K562 (cell line): ENCODE measurements around the gene SLC25A10. TPM values are rescaled to one million over a fixed set of nuclear protein-coding genes. Genes with fewer than 3 reads are reported as not detected.

ENCODE experiments used
- ATAC-seq: fragments of 200-7000 bp; cut with Tn5 transposase; 3 replicates; pipeline ENCODE4 v1.9.1; 2020; ENCODE audit warnings: moderate library complexity
- BruUV-seq: library from RNA; stranded (reverse); fragments of 400-500 nt; replicated peaks from 2 replicates; lab custom pipeline; 2021; lab: Mats Ljungman, UMichigan
- CTCF ChIA-PET: fragments of 300-600 bp; formaldehyde crosslinking; extraction: SDS; loops from one replicate; lab custom pipeline; 2021; ENCODE audit warnings: low intra/inter-chr PET ratio; lab: Yijun Ruan, JAX
- POLR2A ChIA-PET: fragments of 300-600, 350-650 bp; sonication (Branson Sonifier 250); formaldehyde crosslinking; extraction: SDS; loops from one replicate; lab custom pipeline; 2021; ENCODE audit warnings: antibody characterized with exemption, inconsistent platforms; lab: Yijun Ruan, JAX
- DNase-seq, 4 experiments: peaks; one replicate each; pipeline versions ENCODE4 v3.0.0 to v3.0.0-alpha.2; 2011 to 2018; ENCODE audit warnings: low spot score in 3 of 4, mixed read lengths in 3 of 4; ENCODE audit errors: extremely low read depth in 1 of 4
- FAIRE-seq: peaks from 2 replicates; lab custom pipeline; 2011; peaks lifted over from hg19 to GRCh38; lab: Jason Lieb, UNC
- H2AFZ ChIP-seq: 2 replicates; pipeline ENCODE4 v1.6.0; 2011; ENCODE audit warnings: low read depth, low read length, control low read depth, inconsistent platforms
- H3K27ac ChIP-seq: fragments of 200-600 bp; 3 replicates; pipeline ENCODE4 v1.8.0; 2011; ENCODE audit warnings: low read depth, mild to moderate bottlenecking, control low read depth, inconsistent platforms, low read length, moderate library complexity, mixed read lengths; ENCODE audit errors: extremely low read depth
- H3K27me3 ChIP-seq, 2 experiments: fragments of 300-600 bp in 1 of 2; 2 replicates in 1 of 2; 3 replicates in 1 of 2; pipeline versions ENCODE4 v1.6.0 to v1.8.0; 2011; ENCODE audit warnings: inconsistent platforms in 2 of 2, low read length in 2 of 2, mild to moderate bottlenecking in 1 of 2, mixed read lengths in 1 of 2, moderate library complexity in 1 of 2; ENCODE audit not compliant: control insufficient read depth in 2 of 2, insufficient read depth in 2 of 2
- H3K36me3 ChIP-seq: fragments of 300-600 bp; 3 replicates; pipeline ENCODE4 v1.8.0; 2011; ENCODE audit warnings: mild to moderate bottlenecking, low read length, inconsistent platforms; ENCODE audit not compliant: control insufficient read depth, insufficient read depth
- H3K4me1 ChIP-seq, 2 experiments: fragments of 200-600 bp in 1 of 2; replicated peaks in 1 of 2; 2 replicates in 1 of 2; 3 replicates in 1 of 2; pipeline versions ENCODE4 v1.5.1 to v1.8.0; 2011; ENCODE audit warnings: inconsistent platforms in 2 of 2, low read length in 2 of 2, mild to moderate bottlenecking in 1 of 2, mixed read lengths in 1 of 2, moderate library complexity in 1 of 2; ENCODE audit not compliant: control insufficient read depth in 2 of 2, insufficient read depth in 2 of 2
- H3K4me2 ChIP-seq: 2 replicates; pipeline ENCODE4 v1.6.1; 2011; ENCODE audit warnings: low read length, control low read depth, inconsistent platforms, mixed read lengths; ENCODE audit not compliant: insufficient read depth
- H3K4me3 ChIP-seq: fragments of 200-600 bp; sonication (generic), shearing (Covaris generic); 2 replicates; pipeline ENCODE4 v1.5.1; 2016; ENCODE audit warnings: control low read depth, inconsistent platforms
- H3K79me2 ChIP-seq: fragments of 200-600 bp; 3 replicates; pipeline ENCODE4 v1.8.0; 2011; ENCODE audit warnings: low read length, inconsistent platforms; ENCODE audit not compliant: control insufficient read depth, insufficient read depth
- H3K9ac ChIP-seq, 2 experiments: 2 replicates each; pipeline versions ENCODE4 v1.6.0 to v1.6.1; 2011; ENCODE audit warnings: low read depth in 2 of 2, low read length in 2 of 2, control low read depth in 1 of 2, inconsistent platforms in 1 of 2, mild to moderate bottlenecking in 1 of 2, mixed read lengths in 1 of 2; ENCODE audit not compliant: insufficient read depth in 1 of 2
- H3K9me1 ChIP-seq: one replicate; pipeline ENCODE4 v1.6.0; 2011; ENCODE audit warnings: inconsistent platforms, mild to moderate bottlenecking, low read length, moderate library complexity; ENCODE audit not compliant: control insufficient read depth, insufficient read depth
- H3K9me3 ChIP-seq: replicated peaks from 2 replicates; pipeline ENCODE4 v1.5.1; 2011; ENCODE audit warnings: low read depth, low read length, inconsistent platforms; ENCODE audit not compliant: control insufficient read depth, insufficient read depth
- H4K20me1 ChIP-seq: replicated peaks from 2 replicates; pipeline ENCODE4 v1.6.1; 2011; ENCODE audit warnings: low read length, inconsistent platforms, mixed read lengths; ENCODE audit not compliant: control insufficient read depth, insufficient read depth
- ARID3A ChIP-seq: IDR thresholded peaks from 2 replicates; pipeline ENCODE4 v1.6.1; 2012; ENCODE audit warnings: low read depth, low read length, improper control_type of control experiment, borderline replicate concordance
- ATF1 ChIP-seq, 2 experiments: fragments of 450-650 bp in 1 of 2; IDR thresholded peaks; 2 replicates each; pipeline ENCODE4 v1.6.1; 2016; ENCODE audit warnings: missing compliant biosample characterization in 1 of 2, missing genetic modification characterization in 1 of 2
- CREBBP ChIP-seq: IDR thresholded peaks from one replicate; pipeline ENCODE4 v1.6.1; 2012; ENCODE audit warnings: low read depth, mild to moderate bottlenecking, control low read depth, inconsistent platforms, low read length
- CXXC5 ChIP-seq: fragments of 250-450 bp; sonication (Bioruptor Pico); IDR thresholded peaks from 2 replicates; pipeline ENCODE4 v1.8.0; 2022; ENCODE audit warnings: inconsistent platforms, mild to moderate bottlenecking, moderate library complexity
- DMBX1 ChIP-seq: fragments of 250-450 bp; sonication (Bioruptor Pico); IDR thresholded peaks from 2 replicates; pipeline ENCODE4 v1.8.0; 2022; ENCODE audit warnings: inconsistent platforms, mild to moderate bottlenecking, moderate library complexity, borderline replicate concordance
- ERF ChIP-seq: fragments of 450-650 bp; formaldehyde crosslinking; IDR thresholded peaks from 2 replicates; pipeline ENCODE4 v1.4.0; 2020; ENCODE audit warnings: mild to moderate bottlenecking, mixed read lengths
- HDAC1 ChIP-seq, 2 experiments: fragments of 450-650 bp; IDR thresholded peaks; 2 replicates each; pipeline ENCODE4 v1.6.1; 2016 to 2017; ENCODE audit warnings: inconsistent platforms in 1 of 2, mild to moderate bottlenecking in 1 of 2, moderate library complexity in 1 of 2
- MAZ ChIP-seq, 2 experiments: fragments of 450-650 bp in 1 of 2; sonication (generic) in 1 of 2; formaldehyde crosslinking; IDR thresholded peaks in 1 of 2; conservative IDR thresholded peaks in 1 of 2; 2 replicates each; pipeline versions ENCODE4 v1.4.0 to v1.5.0; 2020; ENCODE audit warnings: mild to moderate bottlenecking in 1 of 2, missing genetic modification reagents in 1 of 2
- MEIS2 ChIP-seq: fragments of 450-650 bp; IDR thresholded peaks from 2 replicates; pipeline ENCODE4 v1.6.1; 2014; ENCODE audit warnings: mild to moderate bottlenecking; ENCODE audit not compliant: partially characterized antibody
- MTA2 ChIP-seq: fragments of 450-650 bp; IDR thresholded peaks from 2 replicates; pipeline ENCODE4 v1.6.1; 2016; ENCODE audit warnings: low read depth
- POLR2AphosphoS2 ChIP-seq: IDR thresholded peaks from 2 replicates; pipeline ENCODE4 v1.6.1; 2012; ENCODE audit warnings: low read length, improper control_type of control experiment
- RBM39 ChIP-seq: fragments of 200-400 bp; formaldehyde crosslinking; optimal IDR thresholded peaks from 2 replicates; pipeline ENCODE3; 2018; ENCODE audit warnings: low read depth, low read length
- SAFB ChIP-seq: fragments of 200-400 bp; formaldehyde crosslinking; IDR thresholded peaks from 2 replicates; pipeline ENCODE4 v1.6.1; 2017; ENCODE audit warnings: low read depth, low read length, borderline replicate concordance
- SMAD1 ChIP-seq: fragments of 150-350 bp; IDR thresholded peaks from 2 replicates; pipeline ENCODE4 v1.6.1; 2014; ENCODE audit warnings: low read length, low read depth; ENCODE audit not compliant: partially characterized antibody
- ZBTB2 ChIP-seq: fragments of 450-650 bp; IDR thresholded peaks from 2 replicates; pipeline ENCODE4 v1.6.1; 2016; ENCODE audit warnings: antibody characterized with exemption
- WGBS: fragments of 100-300 bp; shearing (Covaris generic); methylation state at CpG from one replicate; pipeline ENCODE4 v1.1.6; 2016; ENCODE audit warnings: low coverage, mixed read lengths; ENCODE audit not compliant: insufficient coverage; ENCODE audit errors: missing lambda C conversion rate; 5-methylcytosine and 5-hydroxymethylcytosine counted together
- in situ Hi-C: fragments of 300-500 bp; cut with MboI; formaldehyde crosslinking; loops from 4 replicates; pipeline ENCODE4 v1.15.0; 2018; ENCODE audit warnings: inconsistent platforms, mixed read lengths
- intact Hi-C: fragments of 100-400 bp; cut with micrococcal nuclease; formaldehyde crosslinking; loops from 2 replicates; pipeline ENCODE4 v1.14.2; 2022
- polyA plus RNA-seq, 8 experiments: library from polyadenylated mRNA; depleted of rRNA in 4 of 8; stranded (reverse) in 5 of 8; unstranded in 3 of 8; fragments of >200 nt; fragmentation: Nextera tagmentation in 2 of 8; fragmentation: Illumina TruSeq in 1 of 8; extraction: Ambion mirVana in 2 of 8; extraction: Trizol in 1 of 8; gene quantifications; 2 replicates each; pipeline versions ENCODE4 v1.2.1 to v1.2.3, GENCODE V29; 2011 to 2014; ENCODE audit warnings: inconsistent platforms in 1 of 8, missing spikeins in 1 of 8
- total RNA-seq, 7 experiments: library from RNA; depleted of rRNA in 6 of 7; stranded (reverse); fragments of >200 nt in 6 of 7; fragmentation: Illumina TruSeq in 2 of 7; extraction: Trizol in 2 of 7; gene quantifications; 2 replicates each; pipeline versions ENCODE4 v1.2.1 to v1.2.3, GENCODE V29; 2011 to 2021; ENCODE audit warnings: low replicate concordance in 1 of 7
- TF ChIP-seq, protein P1 (sequence below): fragments of 450-650 bp; formaldehyde crosslinking; IDR thresholded peaks from 2 replicates; pipeline ENCODE4 v1.4.0; 2020; ENCODE audit warnings: mild to moderate bottlenecking

Gene SLC25A10
- total and polyA plus RNA-seq, 9 of the 15 experiments (the other 6 are each of a cell fraction or from before 2014, with no cell fraction given) = 0.10 to 85.6 (median 34.3) TPM

- 17% methylated on average over 19 of the region's 26 CpGs for WGBS
- ChIA-PET POLR2A (interaction anchor here (1.4 kb wide), 1 partner anchor 12 kb away, joined by 7 read pairs; no protein-coding TSS in a partner anchor), CTCF (no interaction called here)
- in situ Hi-C loops (no loop called here), intact Hi-C loops (no loop called here)
- peak in 3 of 4 experiments; percentile 59 to 77 (median 69) for DNase-seq
- Histone ChIP-seq H3K27me3 (no peaks in the 10 kb centered on the region), H2AFZ (no peak overlapping the region; the same call in 1 of the 2 replicates), H3K4me3 (no peak overlapping the region), H3K9me3 (no peaks in the 10 kb centered on the region), H3K9me1 (no peaks in the 10 kb centered on the region), H3K79me2 (no peaks in the 10 kb centered on the region), H3K27ac (no peak overlapping the region), H3K4me1 (peaks cover 15 to 34% of the 10 kb centered on the region in 2 experiments), H3K4me2 (peak overlapping the region; percentile 34; the same call in 1 of the 2 replicates), H3K36me3 (no peaks in the 10 kb centered on the region), H4K20me1 (no peaks in the 10 kb centered on the region), H3K9ac (peak overlapping the region in 1 of 2 experiments; percentile 73; a peak in 2 of 4 replicates)
- FAIRE-seq = no peak
- no TSS peak for BruUV-seq
- peak; percentile 71 for ATAC-seq
- TF ChIP-seq ATF1 (CRISPR knock-in tag; IDR thresholded peaks at IDR 0.05) (no peak), ATF1 (tag; IDR thresholded peaks at IDR 0.05) (no peak), ARID3A (no peak), RBM39 (no peak), SAFB (peak; percentile 13; the same call in 1 of the 2 replicates), MAZ (CRISPR knock-in tag; conservative IDR thresholded peaks at IDR 0.05 in 1 of 2, IDR thresholded peaks at IDR 0.05 in 1 of 2) (no peak), HDAC1 (IDR thresholded peaks at IDR 0.05) (peak; percentile 23 to 69; a peak in 3 of 4 replicates), MTA2 (0 out of 2 replicates have a peak, but pooled peaks have one; percentile 21), CXXC5 (CRISPR knock-in tag) (no peak), CREBBP (no peak), DMBX1 (CRISPR knock-in tag) (no peak), SMAD1 (no peak), ERF (CRISPR knock-in tag) (no peak), MEIS2 (no peak), POLR2AphosphoS2 (no peak), ZBTB2 (peak; percentile 33; the same call in 1 of the 2 replicates)
- TF ChIP-seq, protein P1, sequence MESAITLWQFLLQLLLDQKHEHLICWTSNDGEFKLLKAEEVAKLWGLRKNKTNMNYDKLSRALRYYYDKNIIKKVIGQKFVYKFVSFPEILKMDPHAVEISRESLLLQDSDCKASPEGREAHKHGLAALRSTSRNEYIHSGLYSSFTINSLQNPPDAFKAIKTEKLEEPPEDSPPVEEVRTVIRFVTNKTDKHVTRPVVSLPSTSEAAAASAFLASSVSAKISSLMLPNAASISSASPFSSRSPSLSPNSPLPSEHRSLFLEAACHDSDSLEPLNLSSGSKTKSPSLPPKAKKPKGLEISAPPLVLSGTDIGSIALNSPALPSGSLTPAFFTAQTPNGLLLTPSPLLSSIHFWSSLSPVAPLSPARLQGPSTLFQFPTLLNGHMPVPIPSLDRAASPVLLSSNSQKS (CRISPR knock-in tag) = no peak
Observed at GRCh38 chr17:81741594-81742452, 29.7 kb downstream of the SLC25A10 start.
